HL-60 (cell line): ENCODE data around the gene MAN2B2.

Experiments
- DNase-seq, 2 experiments: peaks; one replicate each; pipeline ENCODE4 v3.0.0-alpha.2; 2010 to 2020; ENCODE audit warnings: low read depth in 1 of 2, low spot score in 1 of 2
- H3K27ac ChIP-seq: fragments of 250-450 bp; sonication (Bioruptor Pico); replicated peaks from 2 replicates; pipeline ENCODE4 v1.5.1; 2020; ENCODE audit warnings: mild to moderate bottlenecking, moderate library complexity
- H3K27me3 ChIP-seq: fragments of 250-450 bp; sonication (Bioruptor Pico); 2 replicates; pipeline ENCODE4 v1.5.1; 2021; ENCODE audit warnings: mild to moderate bottlenecking, moderate library complexity; ENCODE audit not compliant: insufficient read depth, poor library complexity, severe bottlenecking
- H3K4me3 ChIP-seq: replicated peaks from 2 replicates; pipeline ENCODE4 v1.5.1; 2011; ENCODE audit warnings: mild to moderate bottlenecking, control low read depth, low read length; ENCODE audit not compliant: insufficient read depth
- GABPA ChIP-seq: IDR thresholded peaks from 2 replicates; pipeline ENCODE4 v1.6.1; 2012; ENCODE audit warnings: low read depth
- POLR2AphosphoS5 ChIP-seq: IDR thresholded peaks from 2 replicates; pipeline ENCODE4 v1.6.1; 2012; ENCODE audit warnings: low read depth
- REST ChIP-seq: IDR thresholded peaks from 2 replicates; pipeline ENCODE4 v1.6.1; 2012; ENCODE audit warnings: low read depth; ENCODE audit not compliant: insufficient replicate concordance
- SPI1 ChIP-seq: IDR thresholded peaks from 2 replicates; pipeline ENCODE4 v1.6.1; 2012; ENCODE audit warnings: low read depth, mild to moderate bottlenecking, borderline replicate concordance
- TF ChIP-seq, protein P1 (sequence below): IDR thresholded peaks from one replicate; pipeline ENCODE4 v1.5.1; 2011; ENCODE audit warnings: low read length, control low read depth, inconsistent platforms; ENCODE audit not compliant: insufficient read depth

The MAN2B2 gene

GRCh38 chr4:6532658-6533057 lies 42.3 kb upstream of the MAN2B2 start:
- Histone ChIP-seq H3K27ac (no peak overlapping the region), H3K4me3 (no peak overlapping the region), H3K27me3 (no peaks in the 10 kb centered on the region)
- TF ChIP-seq POLR2AphosphoS5, result no peak
- no peak for TF ChIP-seq SPI1
- no peak for TF ChIP-seq REST
- TF ChIP-seq, protein P1, sequence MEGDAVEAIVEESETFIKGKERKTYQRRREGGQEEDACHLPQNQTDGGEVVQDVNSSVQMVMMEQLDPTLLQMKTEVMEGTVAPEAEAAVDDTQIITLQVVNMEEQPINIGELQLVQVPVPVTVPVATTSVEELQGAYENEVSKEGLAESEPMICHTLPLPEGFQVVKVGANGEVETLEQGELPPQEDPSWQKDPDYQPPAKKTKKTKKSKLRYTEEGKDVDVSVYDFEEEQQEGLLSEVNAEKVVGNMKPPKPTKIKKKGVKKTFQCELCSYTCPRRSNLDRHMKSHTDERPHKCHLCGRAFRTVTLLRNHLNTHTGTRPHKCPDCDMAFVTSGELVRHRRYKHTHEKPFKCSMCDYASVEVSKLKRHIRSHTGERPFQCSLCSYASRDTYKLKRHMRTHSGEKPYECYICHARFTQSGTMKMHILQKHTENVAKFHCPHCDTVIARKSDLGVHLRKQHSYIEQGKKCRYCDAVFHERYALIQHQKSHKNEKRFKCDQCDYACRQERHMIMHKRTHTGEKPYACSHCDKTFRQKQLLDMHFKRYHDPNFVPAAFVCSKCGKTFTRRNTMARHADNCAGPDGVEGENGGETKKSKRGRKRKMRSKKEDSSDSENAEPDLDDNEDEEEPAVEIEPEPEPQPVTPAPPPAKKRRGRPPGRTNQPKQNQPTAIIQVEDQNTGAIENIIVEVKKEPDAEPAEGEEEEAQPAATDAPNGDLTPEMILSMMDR, result no peak
- no peak for TF ChIP-seq GABPA
- no peak for DNase-seq

- TF ChIP-seq POLR2AphosphoS5, result no peak
- TF ChIP-seq REST, result no peak
- TF ChIP-seq, protein P1, result no peak
- TF ChIP-seq GABPA, result no peak
- no peak for TF ChIP-seq SPI1
These were observed 40.9 kb upstream of the MAN2B2 start for GRCh38 chr4:6534050-6534449.

GRCh38 chr4:6534618-6535328 lies 40.2 kb upstream of the MAN2B2 start:
- TF ChIP-seq REST (no peak), SPI1 (no peak), GABPA (no peak), POLR2AphosphoS5 (no peak)
- TF ChIP-seq, protein P1, result no peak

More at GRCh38 chr4:6534050-6534449, 40.9 kb upstream of the MAN2B2 start:
- no peak overlapping the region for H3K4me3 ChIP-seq
- H3K27ac ChIP-seq, result no peak overlapping the region
- DNase-seq, result no peak
- no peaks in the 10 kb centered on the region for H3K27me3 ChIP-seq

More at GRCh38 chr4:6534618-6535328, 40.2 kb upstream of the MAN2B2 start:
- Histone ChIP-seq H3K27me3 (no peaks in the 10 kb centered on the region), H3K27ac (no peak overlapping the region), H3K4me3 (no peak overlapping the region)
- no peak for DNase-seq
